GM12801 (cell line): ENCODE measurements around the gene DOCK8.

Experiments
- TF ChIP-seq, protein P1 (sequence below): IDR thresholded peaks from one replicate; pipeline ENCODE4 v1.5.1; 2011; ENCODE audit warnings: control low read depth; ENCODE audit not compliant: insufficient read length; ENCODE audit errors: extremely low read depth

DOCK8 gene

DNA sequence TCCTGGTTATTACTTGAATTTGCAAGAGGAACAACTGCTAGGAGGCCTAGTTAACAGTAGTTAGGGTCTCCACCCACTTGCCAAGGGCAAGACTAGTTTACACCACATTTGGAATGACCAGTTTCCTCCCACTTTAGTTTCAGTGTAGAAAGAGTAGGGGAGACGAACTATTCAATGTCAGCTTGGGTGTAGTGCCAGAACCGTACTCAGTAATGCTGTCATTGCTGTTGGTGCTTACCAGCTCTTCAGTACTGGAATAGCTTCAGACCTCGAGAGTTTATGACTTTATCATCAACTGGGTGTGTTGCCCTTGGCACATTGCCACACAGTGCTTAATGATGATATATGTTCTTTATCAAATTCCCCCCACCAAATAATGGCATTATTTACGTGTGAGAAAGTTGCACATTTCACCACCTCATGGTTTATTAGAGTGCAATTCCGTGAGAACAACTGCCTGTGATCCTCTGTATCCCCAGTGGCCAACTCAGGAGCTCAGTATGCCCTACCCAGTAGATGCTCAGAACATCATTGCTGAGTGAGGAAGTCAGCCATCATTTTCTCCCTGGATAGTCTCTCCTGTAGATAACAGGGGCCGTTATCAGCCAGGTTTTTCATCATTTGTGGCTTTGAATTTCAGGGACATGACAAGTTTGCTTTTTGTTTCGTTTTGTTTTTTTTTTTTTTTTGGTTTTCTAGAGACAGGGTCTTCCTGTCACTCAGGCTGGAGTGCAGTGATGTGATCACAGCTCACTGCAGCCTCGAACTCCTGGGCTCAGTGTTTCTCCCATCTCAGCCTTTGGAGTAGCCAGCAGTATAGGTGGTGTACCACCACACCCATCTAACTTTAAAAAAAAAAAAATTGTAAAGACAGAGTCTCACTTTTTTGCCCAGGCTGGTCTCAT lies 67.3 kb downstream of the DOCK8 start:
- TF ChIP-seq, protein P1, sequence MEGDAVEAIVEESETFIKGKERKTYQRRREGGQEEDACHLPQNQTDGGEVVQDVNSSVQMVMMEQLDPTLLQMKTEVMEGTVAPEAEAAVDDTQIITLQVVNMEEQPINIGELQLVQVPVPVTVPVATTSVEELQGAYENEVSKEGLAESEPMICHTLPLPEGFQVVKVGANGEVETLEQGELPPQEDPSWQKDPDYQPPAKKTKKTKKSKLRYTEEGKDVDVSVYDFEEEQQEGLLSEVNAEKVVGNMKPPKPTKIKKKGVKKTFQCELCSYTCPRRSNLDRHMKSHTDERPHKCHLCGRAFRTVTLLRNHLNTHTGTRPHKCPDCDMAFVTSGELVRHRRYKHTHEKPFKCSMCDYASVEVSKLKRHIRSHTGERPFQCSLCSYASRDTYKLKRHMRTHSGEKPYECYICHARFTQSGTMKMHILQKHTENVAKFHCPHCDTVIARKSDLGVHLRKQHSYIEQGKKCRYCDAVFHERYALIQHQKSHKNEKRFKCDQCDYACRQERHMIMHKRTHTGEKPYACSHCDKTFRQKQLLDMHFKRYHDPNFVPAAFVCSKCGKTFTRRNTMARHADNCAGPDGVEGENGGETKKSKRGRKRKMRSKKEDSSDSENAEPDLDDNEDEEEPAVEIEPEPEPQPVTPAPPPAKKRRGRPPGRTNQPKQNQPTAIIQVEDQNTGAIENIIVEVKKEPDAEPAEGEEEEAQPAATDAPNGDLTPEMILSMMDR = no peak

DNA sequence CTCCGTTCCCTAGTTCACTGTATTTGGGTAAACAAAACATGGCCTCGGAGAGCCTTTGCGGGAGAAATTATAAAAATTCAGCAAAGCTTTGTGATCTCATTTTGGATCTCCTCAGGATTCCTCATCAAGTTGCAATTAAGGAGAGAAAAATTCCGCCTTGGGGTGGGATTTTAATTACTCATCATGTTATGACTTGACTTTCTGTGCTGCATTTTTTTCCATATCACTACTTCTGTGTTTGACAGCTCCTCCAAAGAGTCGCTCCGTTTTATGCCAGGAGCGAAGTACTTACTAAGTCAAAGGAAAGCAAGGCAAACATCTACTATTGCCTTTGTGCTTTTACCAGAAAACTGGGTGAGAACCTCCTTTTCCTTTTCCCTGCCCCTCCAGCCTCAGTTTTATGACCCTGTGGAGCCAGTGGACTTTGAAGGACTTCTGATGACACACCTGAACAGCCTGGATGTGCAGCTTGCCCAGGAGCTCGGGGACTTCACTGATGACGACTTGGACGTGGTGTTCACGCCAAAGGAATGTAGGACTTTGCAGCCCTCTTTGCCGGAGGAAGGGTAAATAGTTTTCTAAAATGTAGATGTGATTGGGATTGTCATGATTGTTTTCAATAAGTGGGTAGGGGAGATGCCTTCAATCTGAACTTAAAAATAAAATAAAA lies 71.5 kb downstream of the DOCK8 start:
- TF ChIP-seq, protein P1 = no peak

DNA sequence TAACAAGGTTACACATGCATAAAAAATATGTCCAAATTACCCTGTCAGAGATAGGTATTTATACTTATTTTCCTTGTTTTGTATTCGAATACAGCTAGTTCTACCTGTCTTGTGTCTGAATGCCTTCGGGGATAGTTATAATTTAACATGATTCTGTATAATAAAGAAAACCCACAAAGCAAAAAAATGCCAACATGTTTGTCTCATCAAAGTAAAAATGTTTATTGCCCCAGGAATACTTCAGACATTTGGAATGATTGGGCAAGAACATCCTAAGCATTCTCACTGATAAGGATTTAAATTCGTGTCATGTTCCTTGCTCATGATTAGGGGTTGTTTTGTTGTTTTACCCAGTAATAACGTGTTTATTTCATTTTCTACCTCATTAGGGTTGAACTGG lies 74.5 kb downstream of the DOCK8 start:
- TF ChIP-seq, protein P1 = no peak

DNA sequence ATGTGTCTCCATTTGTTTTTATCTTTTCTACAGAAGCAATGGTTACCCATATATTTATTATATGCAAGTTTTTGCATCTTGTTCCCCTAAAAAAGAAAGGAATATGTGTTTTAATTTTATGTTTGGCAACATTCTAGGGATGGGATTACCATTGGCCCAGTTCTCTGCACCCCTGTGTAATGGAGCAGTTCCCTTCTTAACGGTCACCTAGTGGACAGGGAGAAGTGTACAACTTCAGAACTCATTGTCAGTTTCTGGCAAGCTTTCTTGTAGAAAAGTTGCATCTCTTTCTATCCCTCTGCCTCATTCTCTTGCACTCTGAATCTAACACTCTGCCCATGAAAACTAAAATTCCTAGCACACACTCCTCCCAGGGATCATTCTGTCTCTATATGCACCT lies 78.2 kb downstream of the DOCK8 start:
- TF ChIP-seq, protein P1 = no peak

DNA sequence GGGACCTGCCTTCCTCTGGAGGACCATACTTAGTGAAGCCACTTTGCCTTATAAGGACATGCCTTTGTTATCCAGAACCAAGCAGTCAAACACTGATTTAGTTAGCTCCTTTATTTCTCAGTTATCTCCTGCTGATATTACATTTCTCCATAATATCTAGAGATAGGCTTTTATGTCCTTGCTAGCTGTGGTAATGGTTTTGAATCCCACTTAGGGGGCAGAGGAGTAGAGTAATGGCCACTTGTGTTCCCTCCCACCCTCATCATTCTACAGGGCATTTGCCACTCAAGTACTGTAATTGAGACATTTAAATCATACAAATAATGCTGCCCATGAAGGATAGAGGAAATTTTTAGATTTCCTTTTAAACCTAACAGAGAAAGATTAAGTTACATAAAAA lies 80.9 kb downstream of the DOCK8 start:
- TF ChIP-seq, protein P1 = no peak

DNA sequence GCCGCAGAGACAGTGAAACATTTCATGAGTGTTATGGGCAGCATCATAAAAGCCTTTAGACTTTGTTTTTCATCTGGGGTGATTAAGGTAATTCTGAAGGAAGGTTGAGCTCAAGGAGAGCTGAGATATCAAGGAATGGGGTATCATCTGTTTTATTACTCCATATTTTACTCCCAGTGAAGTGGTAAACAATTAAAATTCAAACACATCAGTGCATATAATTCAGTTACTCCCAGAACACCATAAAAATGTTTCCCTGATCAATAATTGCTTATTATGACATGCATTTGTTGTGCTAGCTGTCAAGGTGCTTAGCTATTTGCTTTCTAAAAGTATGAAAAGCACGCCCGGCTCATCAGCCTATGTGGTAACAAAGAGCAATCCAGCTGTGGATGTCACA lies 81.7 kb downstream of the DOCK8 start:
- TF ChIP-seq, protein P1 = no peak

DNA sequence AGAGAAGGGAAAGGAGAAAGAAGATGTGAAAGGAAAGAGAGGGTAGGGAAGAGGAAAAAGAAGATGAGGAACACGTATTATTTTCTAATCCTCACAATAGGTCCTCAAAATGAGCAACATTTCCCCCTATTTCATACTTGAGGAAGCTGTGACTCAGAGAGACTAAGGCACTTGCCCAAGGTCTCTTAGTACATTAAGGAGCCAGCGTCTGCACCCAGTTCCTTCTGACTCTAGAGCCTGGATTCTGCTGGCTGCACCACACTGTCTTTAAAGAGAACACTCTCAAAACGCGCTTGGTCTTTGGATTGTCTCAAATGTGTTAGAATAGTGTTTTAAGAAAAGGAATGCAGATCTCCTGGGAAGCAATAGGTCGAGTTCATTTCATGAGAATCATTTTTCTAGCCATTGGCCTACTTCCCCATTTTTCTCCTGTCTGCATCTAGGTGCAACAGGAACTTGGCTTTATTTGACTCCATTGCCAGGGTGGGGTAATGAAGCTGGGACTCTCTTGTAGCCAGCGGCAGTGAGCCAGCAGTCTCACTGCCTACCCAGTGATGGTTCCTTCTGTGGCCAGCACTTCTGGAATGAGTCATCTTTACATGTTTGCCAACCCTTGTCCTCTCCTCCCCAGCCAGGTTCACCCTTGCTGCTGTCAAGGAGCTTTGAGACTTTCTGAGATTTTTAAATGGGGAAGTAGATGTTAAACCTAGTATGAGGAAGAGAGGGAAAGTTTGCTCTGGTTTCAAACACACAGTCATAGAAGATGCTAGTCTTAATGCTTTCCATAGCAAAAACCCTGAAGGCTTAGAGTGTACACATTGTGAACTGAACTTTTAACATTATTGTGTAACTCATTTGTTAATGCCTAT lies 82.7 kb downstream of the DOCK8 start:
- TF ChIP-seq, protein P1 = no peak
